GM21619 (cell line): ENCODE measurements around the gene FOXC1.

ENCODE experiments used
- ATAC-seq: cut with Tn5 transposase; IDR thresholded peaks from one replicate; pipeline ENCODE4 v1.9.1; 2021; ENCODE audit not compliant: unreplicated experiment

FOXC1 gene

DNA sequence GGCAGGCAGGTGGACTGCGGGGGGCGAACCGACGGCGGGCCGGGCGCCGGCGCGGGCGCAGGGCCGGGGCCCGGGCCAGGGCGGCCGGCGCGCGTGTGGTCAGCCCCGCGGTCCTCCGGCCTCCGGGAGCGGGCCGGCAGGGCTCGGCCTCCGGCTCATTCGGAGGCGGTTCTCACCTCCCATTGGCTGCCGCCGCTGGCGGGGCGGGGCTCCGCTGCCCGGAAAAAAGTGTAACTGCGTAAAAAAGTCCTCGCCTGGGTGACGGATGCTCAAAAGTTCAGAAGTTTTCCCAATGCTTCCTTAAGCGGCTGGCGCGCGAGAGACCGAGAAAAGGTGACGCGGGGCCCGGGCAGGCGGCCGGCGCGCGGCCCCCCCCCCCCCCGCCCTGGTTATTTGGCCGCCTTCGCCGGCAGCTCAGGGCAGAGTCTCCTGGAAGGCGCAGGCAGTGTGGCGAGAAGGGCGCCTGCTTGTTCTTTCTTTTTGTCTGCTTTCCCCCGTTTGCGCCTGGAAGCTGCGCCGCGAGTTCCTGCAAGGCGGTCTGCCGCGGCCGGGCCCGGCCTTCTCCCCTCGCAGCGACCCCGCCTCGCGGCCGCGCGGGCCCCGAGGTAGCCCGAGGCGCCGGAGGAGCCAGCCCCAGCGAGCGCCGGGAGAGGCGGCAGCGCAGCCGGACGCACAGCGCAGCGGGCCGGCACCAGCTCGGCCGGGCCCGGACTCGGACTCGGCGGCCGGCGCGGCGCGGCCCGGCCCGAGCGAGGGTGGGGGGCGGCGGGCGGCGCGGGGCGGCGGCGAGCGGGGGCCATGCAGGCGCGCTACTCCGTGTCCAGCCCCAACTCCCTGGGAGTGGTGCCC lies at the start of gene FOXC1:
TSS of gene FOXC1 (plus strand) at position 268 of the 849 bp plus-strand sequence. CDS start at position 799, 531 bp downstream.
- peak; percentile 71 for ATAC-seq

- ATAC-seq = no peak
These were observed 49.2 kb upstream of the FOXC1 start for GRCh38 chr6:1560281-1561058.

DNA sequence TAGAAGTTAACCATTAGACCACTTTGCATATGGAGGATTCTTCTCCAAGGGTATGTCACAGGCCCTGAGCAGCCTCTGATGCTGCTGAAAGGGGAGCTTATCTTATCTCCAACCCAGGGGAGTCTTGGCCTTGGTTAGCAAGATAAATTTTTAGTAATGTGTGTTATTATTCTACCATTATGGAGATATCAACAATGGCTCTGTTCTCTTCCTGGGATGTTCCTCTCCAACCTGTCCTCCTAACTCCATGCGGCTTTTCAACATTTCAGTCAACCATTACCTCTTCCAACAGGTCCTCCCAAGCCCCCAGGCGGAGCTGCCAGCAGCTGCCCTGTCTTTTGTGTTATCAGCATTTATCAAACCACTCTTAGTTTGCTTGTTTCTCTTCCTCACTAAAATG lies 48.4 kb upstream of the FOXC1 start:
- ATAC-seq = no peak

DNA sequence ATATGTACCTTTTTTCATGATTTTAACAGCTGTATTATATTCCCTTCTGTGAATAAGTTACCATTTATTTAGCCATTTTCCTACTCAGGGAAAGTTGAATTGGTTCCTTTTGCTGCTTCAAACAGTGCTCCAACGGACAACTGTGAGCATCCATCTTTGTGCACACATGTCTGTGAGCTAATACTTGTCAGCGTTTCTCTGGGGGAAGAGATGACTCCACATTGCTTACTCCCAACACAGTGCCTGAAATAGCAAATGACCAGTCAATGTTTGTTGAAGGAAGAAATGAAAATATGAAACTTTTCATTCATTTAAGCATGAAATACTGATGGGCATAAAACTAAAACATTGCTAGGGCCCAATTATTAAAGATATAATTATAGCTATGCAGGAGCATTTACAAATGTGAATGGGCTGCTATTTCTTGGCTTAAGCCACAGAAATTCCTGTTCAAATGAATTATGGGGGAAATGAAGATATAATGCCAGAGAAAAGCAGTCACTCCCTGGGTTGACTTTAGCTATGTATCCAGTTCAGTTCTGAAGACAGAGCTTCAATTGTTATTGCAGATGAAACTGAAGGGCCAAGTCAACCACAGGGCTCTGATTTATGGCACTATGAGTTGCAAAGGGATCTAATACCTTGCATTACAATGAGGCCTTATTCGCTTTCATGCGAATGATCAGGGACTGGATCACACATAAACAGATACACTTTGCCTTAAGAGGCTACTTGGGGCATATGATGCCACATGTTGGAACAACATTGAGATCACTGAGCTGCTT lies 47.4 kb upstream of the FOXC1 start:
- ATAC-seq = no peak

DNA sequence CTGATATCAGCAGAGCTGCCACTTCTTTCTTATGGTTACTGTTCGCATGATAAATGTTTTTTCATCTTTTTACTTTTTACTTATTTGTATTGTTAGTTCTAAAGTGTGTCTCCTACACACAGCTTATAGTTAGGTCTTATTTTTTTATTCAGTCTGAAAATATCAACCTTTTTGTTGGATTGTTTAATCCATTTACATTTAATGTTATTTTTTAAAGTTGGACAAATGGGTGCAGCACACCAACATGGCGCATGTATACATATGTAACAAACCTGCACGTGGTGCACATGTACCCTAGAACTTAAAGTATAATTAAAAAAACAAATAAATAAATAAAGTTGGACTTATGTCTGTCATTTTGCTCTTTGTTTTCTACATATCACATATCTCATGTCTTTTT lies 40.3 kb upstream of the FOXC1 start:
- no peak for ATAC-seq

DNA sequence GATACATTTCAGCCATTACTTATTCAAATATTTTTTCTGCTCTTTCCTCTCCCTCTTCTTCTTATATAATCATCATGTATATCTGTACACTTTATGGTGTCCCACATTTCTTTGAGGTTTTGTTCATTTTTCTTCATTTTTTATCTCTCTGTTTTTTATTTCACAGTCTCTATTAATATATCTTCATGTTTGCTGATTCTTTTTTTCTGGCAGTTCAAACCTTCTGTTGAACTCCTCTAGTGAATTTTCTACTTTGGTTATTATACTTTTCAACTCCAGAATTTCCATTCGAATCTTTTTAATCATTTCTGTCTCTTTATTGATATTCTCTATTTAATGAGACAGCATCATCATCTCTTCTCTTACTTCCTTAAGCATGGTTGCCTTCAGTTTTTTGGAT lies 38.9 kb upstream of the FOXC1 start:
- no peak for ATAC-seq

GRCh38 chr6:1572892-1573291 lies 36.8 kb upstream of the FOXC1 start:
- ATAC-seq = no peak

DNA sequence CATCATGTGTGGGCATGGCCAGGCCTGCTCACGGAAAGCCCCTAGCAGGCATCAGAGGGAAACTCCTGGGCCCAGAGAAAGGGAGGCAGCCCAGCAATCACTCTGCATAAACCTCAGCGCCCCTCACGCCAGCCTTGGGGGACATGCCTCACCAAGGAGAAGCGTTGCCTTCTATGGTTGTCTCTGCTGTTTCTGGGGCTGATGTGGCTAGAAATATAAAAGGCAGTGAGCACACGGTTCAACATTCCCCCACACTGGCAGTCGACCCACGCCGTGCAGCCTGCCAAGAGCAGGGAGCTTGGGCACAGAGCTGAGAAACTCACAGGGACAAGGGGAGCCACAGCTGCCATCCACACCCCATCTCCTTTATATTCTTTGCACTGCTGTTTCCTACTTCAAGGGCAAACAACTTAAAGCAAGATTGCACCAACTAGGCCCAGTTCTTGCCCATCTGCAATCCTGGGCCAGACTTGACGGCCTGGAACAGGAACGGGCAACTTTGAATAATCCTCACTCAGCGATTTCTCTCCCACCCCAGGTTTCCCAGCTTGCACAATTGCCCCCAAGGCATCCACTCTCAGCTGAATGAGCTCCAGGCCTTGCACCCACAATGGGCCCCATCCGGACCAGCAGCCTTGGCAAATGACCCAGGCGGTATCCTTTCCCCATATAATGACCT lies 35.5 kb upstream of the FOXC1 start:
- no peak for ATAC-seq

GRCh38 chr6:1574890-1575209 lies 34.9 kb upstream of the FOXC1 start:
- no peak for ATAC-seq

DNA sequence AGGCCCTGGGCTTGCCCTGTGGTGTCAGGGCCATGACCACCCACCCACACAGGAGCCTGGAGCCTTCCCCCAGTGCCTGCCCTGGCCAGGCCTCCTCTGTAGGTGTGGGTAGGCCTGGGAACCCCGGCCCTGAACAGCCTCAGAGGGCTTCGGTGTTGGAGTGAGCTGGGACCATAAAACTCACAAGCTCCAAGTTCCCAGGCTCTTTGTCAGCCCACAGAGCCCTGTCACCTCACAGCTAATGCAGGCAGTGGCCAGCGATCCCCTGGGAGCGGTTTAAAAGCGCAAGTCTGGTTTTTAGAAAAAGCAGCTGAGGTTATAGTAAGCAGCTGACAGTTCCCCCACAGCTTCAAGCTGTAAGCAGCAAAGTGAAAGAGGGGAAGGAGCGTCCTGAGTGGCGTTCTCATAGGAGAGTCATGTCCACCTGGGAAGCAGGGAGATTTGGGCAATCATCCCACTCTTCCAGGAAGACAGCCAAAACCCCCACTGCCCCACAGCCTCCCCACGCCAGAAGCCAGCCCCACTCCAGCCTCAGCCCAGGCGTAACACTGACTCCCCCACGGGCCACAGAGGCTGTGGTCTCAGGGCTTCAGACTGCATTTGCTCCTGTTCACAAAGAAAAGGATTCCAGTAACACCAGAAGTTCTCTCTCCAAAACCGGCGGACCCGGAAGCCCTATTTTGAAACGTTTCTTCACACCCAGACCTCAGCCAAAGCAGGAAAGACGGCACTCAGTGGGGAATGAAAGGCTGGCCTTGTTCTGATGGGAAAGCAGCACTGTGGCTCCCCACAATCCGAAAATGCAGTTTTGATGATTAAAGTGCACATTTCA lies 34.3 kb upstream of the FOXC1 start:
- ATAC-seq = no peak

DNA sequence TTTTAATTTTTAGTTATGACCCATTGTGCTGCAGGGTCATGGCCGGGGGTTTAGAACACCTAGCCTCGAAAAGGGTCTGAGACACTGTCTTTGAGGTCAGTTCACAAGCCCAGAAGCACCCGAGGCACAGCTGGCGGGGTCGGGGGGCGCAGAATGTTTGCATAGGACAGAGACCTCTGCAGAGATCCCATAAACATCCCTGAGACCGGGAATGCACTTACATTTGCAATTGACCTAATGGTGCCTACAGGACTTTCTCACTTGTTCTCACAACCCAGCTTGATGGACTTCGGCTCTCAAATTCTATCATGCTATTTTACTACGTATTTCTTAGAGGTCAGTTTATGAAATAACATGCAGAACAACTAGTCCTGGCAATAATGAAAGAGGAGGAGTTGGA lies 33.5 kb upstream of the FOXC1 start:
- no peak for ATAC-seq

DNA sequence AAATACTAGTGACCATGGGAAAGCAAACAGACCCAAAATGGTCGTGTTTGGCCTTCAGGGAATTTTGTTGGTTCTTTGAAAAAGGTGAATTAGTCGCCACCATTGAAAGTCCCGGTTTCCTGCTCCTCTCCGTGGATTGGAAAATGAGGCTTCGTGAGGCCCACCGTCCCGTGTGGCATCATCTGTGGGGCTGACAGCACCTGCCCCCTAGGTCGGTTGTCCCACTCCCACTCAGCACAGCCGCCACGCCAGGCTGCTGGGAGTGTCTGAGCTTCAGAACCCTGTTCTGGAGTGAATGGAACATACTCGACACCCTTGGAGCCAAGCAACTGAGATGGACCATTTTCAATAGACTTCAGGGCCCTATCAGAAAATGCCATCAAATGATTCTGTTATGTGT lies 33.0 kb upstream of the FOXC1 start:
- no peak for ATAC-seq

DNA sequence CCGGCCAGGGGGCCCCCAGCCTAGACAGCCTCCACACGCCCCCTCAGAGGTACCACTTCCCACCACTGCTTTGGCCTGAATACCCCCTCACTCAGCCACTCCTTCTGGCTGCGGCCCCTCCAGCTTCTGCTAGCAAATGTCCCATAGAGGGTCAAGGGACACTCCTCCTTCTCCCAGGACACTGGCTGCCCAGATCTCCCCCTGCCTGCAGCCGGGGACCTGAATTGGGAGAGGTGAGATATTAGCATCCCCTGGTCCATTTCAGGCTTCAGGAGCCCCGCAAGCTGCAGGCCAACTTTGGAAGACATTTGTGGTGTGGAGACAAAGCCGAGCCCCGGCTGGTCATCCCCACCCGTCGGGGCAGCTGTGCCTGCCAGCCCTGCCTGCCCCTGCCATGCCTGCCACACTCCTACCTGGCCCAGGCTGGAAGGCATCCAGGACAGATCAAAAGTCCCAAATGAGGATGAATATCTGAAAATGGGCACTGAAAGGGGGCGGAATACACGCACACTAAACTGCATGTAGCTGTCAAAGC lies 32.5 kb upstream of the FOXC1 start:
- ATAC-seq = no peak

DNA sequence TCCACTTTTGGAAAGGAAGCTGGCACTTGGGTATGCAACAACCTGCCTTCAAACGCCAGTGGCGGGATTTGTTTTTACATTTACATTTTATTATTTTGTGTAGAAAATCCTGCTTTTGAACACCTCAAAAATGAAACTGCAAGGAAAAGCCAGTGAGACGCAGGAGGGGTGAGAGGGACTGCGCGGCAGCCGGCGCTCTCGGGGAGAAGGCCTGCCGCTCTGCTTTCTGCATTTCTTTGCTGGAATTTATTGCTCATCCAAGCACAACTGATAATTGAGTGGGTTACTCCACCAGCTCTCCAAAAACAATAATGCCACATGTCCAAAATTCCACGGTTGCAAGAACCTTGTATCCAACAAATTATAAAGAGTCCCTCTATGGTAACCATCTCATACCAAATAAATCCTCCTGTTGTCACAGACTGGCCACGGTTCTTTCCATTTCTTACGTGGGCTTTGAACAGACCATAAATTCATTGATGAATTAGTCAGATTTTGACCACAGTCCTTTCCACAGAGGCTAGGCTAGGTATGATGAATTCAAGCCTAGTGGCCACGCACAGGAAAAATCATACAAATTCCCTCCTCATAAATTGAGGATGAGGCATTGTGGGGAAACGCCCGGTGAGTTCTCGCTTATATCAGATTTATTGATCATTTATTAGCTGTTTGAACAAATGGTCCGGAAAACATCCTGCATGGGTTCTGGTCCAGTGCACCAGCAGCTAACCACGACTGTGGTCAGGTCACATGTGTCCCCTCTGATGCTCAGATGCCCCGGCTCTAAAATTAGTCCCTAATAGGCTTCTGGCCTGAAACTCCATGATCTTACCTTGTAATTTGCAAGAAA lies 31.6 kb upstream of the FOXC1 start:
- ATAC-seq = no peak

DNA sequence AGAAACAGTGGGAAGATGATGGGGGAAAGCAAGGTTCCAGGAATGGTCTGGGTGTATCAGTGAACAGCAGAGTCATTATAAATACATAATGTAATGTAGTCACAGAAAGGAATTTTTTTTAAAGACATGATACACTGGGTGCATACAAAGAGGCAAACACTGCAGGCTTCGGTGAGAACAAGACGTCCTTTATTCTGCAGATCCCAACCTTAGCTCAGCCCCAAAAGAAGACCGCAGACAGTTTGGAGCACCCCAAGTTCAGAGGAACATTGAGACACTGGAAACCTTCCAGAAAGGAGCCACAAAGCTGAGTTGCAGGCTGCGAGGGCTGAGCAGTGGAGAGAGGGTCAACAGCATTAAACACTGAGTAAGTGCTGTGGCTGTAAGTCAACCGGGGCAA lies 30.6 kb upstream of the FOXC1 start:
- no peak for ATAC-seq

DNA sequence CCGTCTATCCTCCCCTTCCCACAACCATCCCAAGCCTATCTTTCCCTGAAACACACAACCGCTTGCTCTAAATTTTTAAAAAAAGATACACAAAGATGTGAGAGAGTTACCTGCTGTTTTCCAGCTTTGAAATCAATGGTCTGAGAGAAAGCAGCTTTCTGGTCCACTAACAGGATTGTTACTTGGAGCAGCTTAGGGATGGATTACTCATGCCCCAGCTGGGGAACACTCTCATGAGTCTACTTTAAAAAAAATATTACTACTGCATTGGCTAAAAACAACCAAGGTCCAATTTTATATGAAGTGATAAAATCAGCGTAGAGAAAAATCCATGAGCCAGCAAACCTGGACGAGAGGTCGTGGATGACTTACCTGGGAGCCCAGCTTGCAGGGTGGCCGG lies 29.6 kb upstream of the FOXC1 start:
- ATAC-seq = no peak

DNA sequence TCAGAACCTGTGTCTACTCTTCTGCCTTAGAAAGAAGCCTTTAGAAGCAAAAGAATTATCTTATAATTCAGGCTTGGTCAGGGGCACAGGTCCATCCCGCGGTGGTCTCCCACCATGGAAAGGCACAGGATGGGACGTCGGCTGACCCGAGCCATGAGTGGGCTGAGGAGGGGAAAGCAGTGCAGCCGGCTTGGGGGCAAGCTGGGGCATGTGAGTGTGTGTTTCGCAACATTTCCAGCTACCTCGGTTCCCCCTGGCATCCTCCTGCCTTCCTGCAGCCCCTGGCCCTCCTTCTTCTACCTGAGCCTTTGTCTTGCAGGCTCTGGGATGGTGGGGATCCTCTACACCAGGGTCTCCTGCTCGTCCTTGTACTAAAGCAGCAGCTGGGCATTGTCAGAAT lies 29.1 kb upstream of the FOXC1 start:
- ATAC-seq = no peak

GRCh38 chr6:1581120-1581991 lies 28.4 kb upstream of the FOXC1 start:
- ATAC-seq = no peak
